Measurements from ENCODE around the gene NEURL1B.

DNA sequence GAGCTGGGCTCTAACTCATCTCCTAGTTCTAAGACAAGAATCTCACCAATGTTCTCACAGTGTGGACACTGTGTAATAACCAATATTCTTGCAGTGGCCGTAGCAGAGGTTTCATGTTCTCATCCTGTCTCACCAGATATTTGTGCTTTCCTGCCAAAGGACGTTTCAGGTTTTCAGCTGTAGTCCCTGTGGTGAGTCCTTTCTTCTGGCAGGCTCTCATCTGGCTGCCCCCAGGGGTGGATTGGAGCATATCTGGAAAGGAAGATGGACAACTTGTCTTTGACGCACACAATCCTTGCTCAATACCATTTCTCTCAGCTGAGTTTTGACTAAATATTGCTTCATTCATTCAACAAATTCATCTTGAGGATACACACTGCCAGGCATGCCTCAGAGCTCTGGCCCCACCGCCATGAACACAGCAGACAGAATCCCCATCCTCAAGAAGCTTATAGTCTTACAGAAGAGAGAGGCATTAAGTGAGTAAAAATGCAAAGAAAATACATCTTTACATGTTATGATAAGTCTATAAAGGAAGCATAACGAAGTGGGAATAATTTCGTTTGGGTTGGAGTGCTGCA is 33.8 kb upstream of the NEURL1B start:
- TF ChIP-seq, protein P1, sequence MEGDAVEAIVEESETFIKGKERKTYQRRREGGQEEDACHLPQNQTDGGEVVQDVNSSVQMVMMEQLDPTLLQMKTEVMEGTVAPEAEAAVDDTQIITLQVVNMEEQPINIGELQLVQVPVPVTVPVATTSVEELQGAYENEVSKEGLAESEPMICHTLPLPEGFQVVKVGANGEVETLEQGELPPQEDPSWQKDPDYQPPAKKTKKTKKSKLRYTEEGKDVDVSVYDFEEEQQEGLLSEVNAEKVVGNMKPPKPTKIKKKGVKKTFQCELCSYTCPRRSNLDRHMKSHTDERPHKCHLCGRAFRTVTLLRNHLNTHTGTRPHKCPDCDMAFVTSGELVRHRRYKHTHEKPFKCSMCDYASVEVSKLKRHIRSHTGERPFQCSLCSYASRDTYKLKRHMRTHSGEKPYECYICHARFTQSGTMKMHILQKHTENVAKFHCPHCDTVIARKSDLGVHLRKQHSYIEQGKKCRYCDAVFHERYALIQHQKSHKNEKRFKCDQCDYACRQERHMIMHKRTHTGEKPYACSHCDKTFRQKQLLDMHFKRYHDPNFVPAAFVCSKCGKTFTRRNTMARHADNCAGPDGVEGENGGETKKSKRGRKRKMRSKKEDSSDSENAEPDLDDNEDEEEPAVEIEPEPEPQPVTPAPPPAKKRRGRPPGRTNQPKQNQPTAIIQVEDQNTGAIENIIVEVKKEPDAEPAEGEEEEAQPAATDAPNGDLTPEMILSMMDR (IDR thresholded peaks at IDR 0.05) = no peak
- no peak for TF ChIP-seq POLR2A (IDR thresholded peaks at IDR 0.05)

Measured in tibial nerve (tissue), 3 donors.